Muscle layer of colon (tissue), 2 donors: ENCODE measurements around the gene SIK1.
"Not testable (repeated sequence)": the region's sequence is repeated elsewhere in the genome, so short reads cannot be mapped to it uniquely, and the experiment has no call there.

Source experiments
- H3K27ac ChIP-seq: one replicate; pipeline ENCODE4 v1.7.0; 2013; ENCODE audit warnings: low read depth, mild to moderate bottlenecking, low read length, moderate library complexity
- H3K27me3 ChIP-seq, 2 donors: one replicate each; pipeline ENCODE4 v1.7.0; 2013; ENCODE audit warnings: low read length in 2 of 2, mild to moderate bottlenecking in 2 of 2; ENCODE audit not compliant: insufficient read depth in 2 of 2, control insufficient read depth in 1 of 2
- H3K36me3 ChIP-seq: one replicate; pipeline ENCODE4 v1.7.0; 2013; ENCODE audit warnings: mild to moderate bottlenecking, low read length; ENCODE audit not compliant: insufficient read depth
- H3K4me1 ChIP-seq: one replicate; pipeline ENCODE4 v1.7.0; 2013; ENCODE audit warnings: mild to moderate bottlenecking, low read length; ENCODE audit not compliant: insufficient read depth
- H3K4me3 ChIP-seq, 2 donors: one replicate each; pipeline ENCODE4 v1.7.0; 2013; ENCODE audit warnings: low read length in 2 of 2, low read depth in 1 of 2, mild to moderate bottlenecking in 1 of 2, moderate library complexity in 1 of 2
- H3K9ac ChIP-seq: one replicate; pipeline ENCODE4 v1.7.0; 2013; ENCODE audit warnings: low read length
- H3K9me3 ChIP-seq: one replicate; pipeline ENCODE4 v1.7.0; 2013; ENCODE audit warnings: mild to moderate bottlenecking, low read length
- donor health status: abdominal sarcoma.
- donor health status: Adenocarcinoma of cecum.

The SIK1 gene

GRCh38 chr21:43454176-43454575 is 27.2 kb upstream of the SIK1 start:
- H3K4me3 ChIP-seq, H3K27me3 ChIP-seq: not testable (repeated sequence)

DNA sequence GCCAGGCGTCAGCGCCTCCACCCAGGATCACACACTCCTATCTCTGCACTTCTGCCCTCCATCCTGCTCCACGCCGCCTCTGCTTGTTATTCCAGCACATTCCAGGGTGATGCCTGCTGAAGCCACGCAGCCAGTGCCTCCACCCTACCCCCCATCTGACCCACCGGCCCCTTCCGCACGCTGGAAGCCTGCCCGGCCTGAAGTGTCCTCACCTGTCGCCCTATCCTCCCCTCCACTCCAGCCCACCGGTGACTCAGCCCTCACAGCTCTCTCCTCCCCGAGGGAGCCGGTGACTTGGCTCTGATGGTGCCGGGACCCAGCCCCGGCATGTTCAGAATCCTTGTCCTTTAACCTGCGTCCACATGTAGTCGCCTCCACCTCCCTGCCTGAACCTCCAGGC is 24.9 kb upstream of the SIK1 start:
- not testable (repeated sequence) for H3K36me3 ChIP-seq, H3K9ac ChIP-seq, H3K4me3 ChIP-seq, H3K4me1 ChIP-seq, H3K27ac ChIP-seq, H3K27me3 ChIP-seq, H3K9me3 ChIP-seq

More at GRCh38 chr21:43454176-43454575, 27.2 kb upstream of the SIK1 start:
- H3K9ac ChIP-seq, H3K9me3 ChIP-seq, H3K4me1 ChIP-seq, H3K27ac ChIP-seq, H3K36me3 ChIP-seq: not testable (repeated sequence)

DNA sequence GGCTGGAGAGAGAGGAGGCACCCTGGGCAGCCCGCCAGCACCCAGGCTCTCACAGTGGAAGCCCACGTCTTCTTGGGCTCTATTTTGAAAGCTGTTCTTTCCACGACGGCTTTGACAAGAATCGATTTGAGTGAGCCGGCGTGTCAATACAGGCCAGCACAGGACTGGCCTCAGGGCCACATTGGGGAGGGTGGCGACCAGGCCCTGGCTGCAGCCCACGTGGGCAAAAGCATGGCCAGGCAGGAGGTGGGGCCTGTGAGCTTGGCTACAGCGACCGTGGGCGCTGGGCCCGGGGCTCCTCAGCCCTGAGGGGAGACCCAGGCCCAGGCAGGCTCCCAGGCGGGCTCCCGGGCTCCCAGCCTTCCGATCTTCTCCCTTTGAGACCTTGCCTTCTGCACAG is 23.4 kb upstream of the SIK1 start:
- H3K4me1 ChIP-seq, H3K4me3 ChIP-seq, H3K9ac ChIP-seq, H3K36me3 ChIP-seq, H3K27ac ChIP-seq, H3K27me3 ChIP-seq, H3K9me3 ChIP-seq: not testable (repeated sequence)

DNA sequence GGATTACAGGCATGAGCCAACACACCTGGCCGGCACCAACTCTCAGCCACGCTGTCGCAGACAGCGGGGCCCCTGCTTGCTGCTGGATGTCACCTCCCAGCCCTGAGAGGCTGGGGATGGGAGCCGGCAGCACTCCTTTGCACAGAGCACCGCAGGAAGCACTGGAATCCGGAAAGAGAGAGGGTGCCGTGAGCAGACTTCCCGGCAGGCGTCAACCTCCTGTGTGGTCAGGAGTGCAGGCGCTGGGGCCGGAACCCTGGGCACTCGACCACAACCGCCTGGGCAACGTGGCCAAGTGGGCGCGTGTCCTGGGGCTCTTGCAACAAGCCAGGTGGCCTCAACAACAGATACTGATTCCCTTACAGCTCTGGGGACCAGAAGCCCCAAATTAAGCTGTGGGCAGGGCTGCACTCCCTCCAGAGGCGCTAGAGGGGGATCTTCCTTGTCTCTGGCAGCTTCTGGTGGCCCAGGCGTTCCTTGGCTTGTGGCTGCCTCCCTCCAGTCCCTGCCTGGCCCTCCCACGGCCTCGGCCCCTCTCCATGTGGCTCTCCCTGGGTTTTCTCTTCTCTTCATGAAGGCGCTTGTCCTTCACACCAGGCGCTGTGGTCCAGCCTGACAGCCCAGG is 20.5 kb upstream of the SIK1 start:
- not testable (repeated sequence) for H3K4me3 ChIP-seq, H3K27ac ChIP-seq, H3K4me1 ChIP-seq, H3K9me3 ChIP-seq, H3K9ac ChIP-seq, H3K27me3 ChIP-seq, H3K36me3 ChIP-seq

GRCh38 chr21:43446277-43446932 is 19.5 kb upstream of the SIK1 start:
- not testable (repeated sequence) for H3K27me3 ChIP-seq, H3K4me3 ChIP-seq, H3K27ac ChIP-seq, H3K36me3 ChIP-seq, H3K4me1 ChIP-seq, H3K9me3 ChIP-seq, H3K9ac ChIP-seq

GRCh38 chr21:43444524-43444923 is 17.6 kb upstream of the SIK1 start:
- not testable (repeated sequence) for H3K9ac ChIP-seq, H3K4me1 ChIP-seq, H3K27ac ChIP-seq, H3K4me3 ChIP-seq, H3K27me3 ChIP-seq, H3K36me3 ChIP-seq, H3K9me3 ChIP-seq

GRCh38 chr21:43442571-43442970 is 15.6 kb upstream of the SIK1 start:
- H3K4me3 ChIP-seq, H3K9ac ChIP-seq, H3K27ac ChIP-seq, H3K9me3 ChIP-seq, H3K36me3 ChIP-seq, H3K27me3 ChIP-seq, H3K4me1 ChIP-seq: not testable (repeated sequence)

DNA sequence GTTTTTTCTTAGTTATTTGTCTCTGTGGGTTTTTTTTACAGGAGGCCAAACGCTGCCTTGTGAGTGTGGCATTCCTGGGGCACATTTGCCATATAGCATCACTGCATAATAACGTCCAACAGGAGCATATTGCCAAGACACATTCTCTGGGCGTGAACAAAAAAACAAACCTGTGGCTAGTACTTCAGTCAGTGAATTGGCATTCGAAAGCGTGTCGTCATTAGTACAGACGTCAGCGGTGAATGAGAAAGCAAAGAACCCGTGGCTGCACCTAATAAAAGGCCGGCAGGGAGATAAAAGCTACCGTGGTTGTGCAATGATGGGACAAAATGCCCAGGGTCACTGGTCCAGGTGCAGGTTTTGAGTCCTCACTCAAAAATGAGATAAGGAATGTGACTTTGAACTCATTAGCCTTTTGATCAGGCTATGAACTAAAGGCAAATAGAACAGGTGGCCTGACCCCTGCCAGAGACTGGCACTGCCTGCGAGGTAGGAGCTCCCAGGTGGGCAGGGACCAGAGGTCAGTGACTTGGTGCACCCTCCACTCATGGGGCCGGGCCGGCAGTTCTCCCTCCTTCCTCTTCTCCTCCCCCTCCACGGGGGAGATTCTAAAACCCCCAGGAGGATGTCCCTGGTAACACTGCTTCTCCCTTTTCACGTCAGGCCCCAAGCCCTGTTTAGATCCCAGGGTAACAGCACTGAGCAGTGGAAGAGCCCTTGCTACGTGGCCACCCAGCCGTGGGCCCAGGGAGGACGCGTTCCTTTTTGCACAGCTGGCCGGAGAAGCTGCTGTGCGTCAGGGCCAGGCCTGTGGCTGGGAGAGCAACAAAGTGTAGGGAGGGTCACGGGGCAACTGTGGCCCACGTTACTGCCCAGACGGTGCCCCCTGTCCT is 14.2 kb upstream of the SIK1 start:
- not testable (repeated sequence) for H3K9me3 ChIP-seq, H3K9ac ChIP-seq, H3K4me1 ChIP-seq, H3K27me3 ChIP-seq, H3K4me3 ChIP-seq, H3K36me3 ChIP-seq, H3K27ac ChIP-seq

DNA sequence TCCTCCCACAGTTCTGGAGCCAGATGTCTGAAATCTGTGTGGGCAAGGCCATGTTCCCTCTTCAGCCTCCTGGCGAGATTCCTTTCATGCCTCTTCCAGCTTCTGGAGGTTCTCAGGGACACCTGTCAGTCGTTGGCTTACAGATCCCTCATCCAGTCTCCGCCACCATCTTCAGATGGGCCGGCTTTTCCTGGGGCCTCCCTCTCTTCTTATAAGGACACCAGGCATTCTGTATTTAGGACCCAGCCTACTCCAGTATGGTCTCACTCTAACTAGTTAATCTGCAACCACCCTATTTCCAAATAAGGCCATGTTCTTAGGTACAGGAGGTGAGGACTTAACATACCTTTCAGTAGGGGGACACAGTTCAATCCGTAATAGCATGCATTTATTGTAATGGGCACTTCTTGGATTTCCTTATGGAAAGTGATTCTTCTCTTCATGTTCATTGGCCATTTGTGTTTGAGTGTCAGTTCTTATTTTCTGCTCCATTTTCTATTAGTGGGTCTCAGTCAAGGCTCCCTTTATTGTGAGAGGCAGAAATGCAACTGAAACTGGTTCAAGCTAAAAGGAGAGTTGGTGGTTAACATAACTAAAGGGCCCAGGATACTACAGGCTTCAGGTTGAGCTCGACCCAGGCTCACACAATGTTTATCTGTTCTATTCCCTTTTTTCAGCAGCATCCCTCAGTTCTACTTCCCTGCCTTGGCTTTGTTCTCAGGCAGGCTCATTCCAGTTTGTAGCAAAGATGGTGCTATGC is 12.6 kb upstream of the SIK1 start:
- H3K4me3 ChIP-seq, H3K27me3 ChIP-seq, H3K4me1 ChIP-seq, H3K36me3 ChIP-seq, H3K27ac ChIP-seq, H3K9me3 ChIP-seq, H3K9ac ChIP-seq: not testable (repeated sequence)

- H3K9me3 ChIP-seq: not testable (repeated sequence)
These were observed 9.3 kb upstream of the SIK1 start for GRCh38 chr21:43436272-43436671.

DNA sequence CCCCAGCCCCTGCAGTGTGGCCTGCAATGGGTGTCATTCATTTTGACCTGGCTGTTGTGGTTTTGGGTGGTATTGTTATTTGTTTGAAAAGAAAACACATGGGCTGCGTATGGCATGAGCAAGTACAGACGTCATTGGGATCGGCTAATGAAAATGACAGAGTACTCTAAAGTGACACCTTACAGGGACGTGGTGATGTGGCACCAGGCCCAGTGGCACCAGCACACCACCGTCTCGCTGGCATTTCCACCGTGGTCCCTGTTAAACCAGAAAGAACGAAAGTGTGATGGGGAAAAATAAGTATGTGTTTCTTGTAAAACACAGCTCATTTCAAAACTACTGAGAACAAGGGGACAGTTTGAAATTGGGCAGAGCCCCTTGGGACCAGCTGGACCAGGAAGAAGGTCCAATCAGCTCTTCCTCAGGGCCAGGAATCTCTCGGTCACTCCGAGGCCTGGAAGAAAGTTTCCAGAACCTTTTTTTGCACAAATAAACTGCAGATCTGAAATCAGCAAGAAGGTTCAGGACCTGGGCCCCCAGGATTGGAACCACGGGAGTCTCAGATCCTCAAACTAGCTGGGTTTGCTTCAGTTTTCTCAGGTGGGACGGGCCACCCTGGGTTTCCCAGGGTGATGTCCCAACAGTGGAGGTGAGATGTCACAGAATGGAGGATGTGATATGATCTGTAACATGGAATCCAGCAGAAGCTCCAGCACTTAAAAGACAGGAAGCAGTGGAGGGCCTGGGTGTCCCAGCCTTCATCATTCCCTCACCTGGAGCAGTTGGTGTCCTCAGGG is 6.6 kb upstream of the SIK1 start:
- not testable (repeated sequence) for H3K4me3 ChIP-seq, H3K36me3 ChIP-seq, H3K27me3 ChIP-seq, H3K9ac ChIP-seq, H3K27ac ChIP-seq, H3K4me1 ChIP-seq, H3K9me3 ChIP-seq

More at GRCh38 chr21:43436272-43436671, 9.3 kb upstream of the SIK1 start:
- not testable (repeated sequence) for H3K4me1 ChIP-seq, H3K4me3 ChIP-seq, H3K27ac ChIP-seq, H3K36me3 ChIP-seq, H3K27me3 ChIP-seq, H3K9ac ChIP-seq
